HFF-Myc (cell line): ENCODE measurements around the gene P2RX4.

Source experiments
- DNase-seq: peaks from one replicate; pipeline ENCODE4 v3.0.0-alpha.2; 2011; ENCODE audit warnings: low read depth; ENCODE audit errors: extremely low read depth
- H3K4me3 ChIP-seq: replicated peaks from 2 replicates; pipeline ENCODE4 v1.5.1; 2011; ENCODE audit warnings: low read depth, mild to moderate bottlenecking, control low read depth, low read length
- CTCF ChIP-seq: IDR thresholded peaks from 2 replicates; pipeline ENCODE4 v1.5.1; 2012; ENCODE audit warnings: mild to moderate bottlenecking, low read depth, low read length, control low read depth; ENCODE audit errors: missing control alignments

Gene P2RX4

GRCh38 chr12:121214855-121215745 is 5.2 kb downstream of the P2RX4 start:
- DNase-seq = peak; percentile 82
- TF ChIP-seq CTCF = no peak
- no peak overlapping the region for H3K4me3 ChIP-seq

- TF ChIP-seq CTCF = no peak
- no peak for DNase-seq
- no peak overlapping the region for H3K4me3 ChIP-seq
Observed at GRCh38 chr12:121216102-121216501, 6.2 kb downstream of the P2RX4 start.

- DNase-seq = no peak
- TF ChIP-seq CTCF = no peak
- no peak overlapping the region for H3K4me3 ChIP-seq
Observed at GRCh38 chr12:121217063-121217462, 7.1 kb downstream of the P2RX4 start.

GRCh38 chr12:121217761-121218160 is 7.8 kb downstream of the P2RX4 start:
- DNase-seq = no peak
- no peak for TF ChIP-seq CTCF

GRCh38 chr12:121218588-121219352 is 8.8 kb downstream of the P2RX4 start:
- no peak for TF ChIP-seq CTCF
- no peak for DNase-seq
- H3K4me3 ChIP-seq = no peak overlapping the region

More at GRCh38 chr12:121217761-121218160, 7.8 kb downstream of the P2RX4 start:
- no peak overlapping the region for H3K4me3 ChIP-seq

- no peak for TF ChIP-seq CTCF
- DNase-seq = no peak
Observed at GRCh38 chr12:121219353-121219986, 9.5 kb downstream of the P2RX4 start.

More at GRCh38 chr12:121219353-121219986, 9.5 kb downstream of the P2RX4 start:
- no peak overlapping the region for H3K4me3 ChIP-seq
